Measurements from ENCODE around the gene ZNF394.

- TF ChIP-seq CTCF (IDR thresholded peaks at IDR 0.05; ENCODE audit: low read depth, low read length, poor library complexity, severe bottlenecking) (no peak), EZH2phosphoT487 (IDR thresholded peaks at IDR 0.05; ENCODE audit: borderline replicate concordance, low read length) (no peak)
Observed at GRCh38 chr7:99460651-99461050, 39.4 kb downstream of the ZNF394 start.
